OCI-LY3 (cell line): ENCODE results near the gene TYRO3.

Experiments used
- H2AFZ ChIP-seq: fragments of 200-600, 300-600 bp; shearing (Covaris generic); 2 replicates; pipeline ENCODE4 v1.6.0; 2014; ENCODE audit warnings: antibody characterized with exemption, low read depth, low read length
- H3K27ac ChIP-seq: fragments of 200-600, 300-600 bp; sonication (generic); 2 replicates; pipeline ENCODE4 v1.5.1; 2014; ENCODE audit warnings: mild to moderate bottlenecking, low read length, moderate library complexity, mixed read lengths
- H3K27me3 ChIP-seq: fragments of 200-600, 300-600 bp; sonication (generic); 2 replicates; pipeline ENCODE4 v1.6.1; 2014; ENCODE audit warnings: low read depth, low read length, mixed read lengths
- H3K36me3 ChIP-seq: fragments of 200-600, 300-600 bp; sonication (generic); replicated peaks from 2 replicates; pipeline ENCODE3; 2014; ENCODE audit warnings: low read depth, low read length, mixed read lengths
- H3K4me1 ChIP-seq: fragments of 300-600, 200-600 bp; sonication (generic); 2 replicates; pipeline ENCODE4 v1.6.1; 2014; ENCODE audit warnings: low read length, mixed read lengths
- H3K4me2 ChIP-seq: fragments of 200-600, 300-600 bp; sonication (generic); 2 replicates; pipeline ENCODE4 v1.6.1; 2014; ENCODE audit warnings: low read length, mixed read lengths
- H3K4me3 ChIP-seq: fragments of 300-600, 200-600 bp; sonication (generic); 2 replicates; pipeline ENCODE4 v1.5.1; 2014; ENCODE audit warnings: antibody characterized with exemption, mild to moderate bottlenecking, low read length, moderate library complexity
- H3K79me2 ChIP-seq: fragments of 300-600, 200-600 bp; shearing (Covaris generic); 2 replicates; pipeline ENCODE4 v1.6.1; 2014; ENCODE audit warnings: mild to moderate bottlenecking, low read length, mixed read lengths
- H3K9ac ChIP-seq: fragments of 300-600, 200-600 bp; shearing (Covaris generic); 2 replicates; pipeline ENCODE4 v1.6.0; 2014; ENCODE audit warnings: mild to moderate bottlenecking, low read length, moderate library complexity
- H3K9me3 ChIP-seq: fragments of 200-600, 300-600 bp; shearing (Covaris generic); 2 replicates; pipeline ENCODE4 v1.6.1; 2014; ENCODE audit warnings: low read length, mixed read lengths; ENCODE audit not compliant: insufficient read depth
- H4K20me1 ChIP-seq: fragments of 200-600, 300-600 bp; sonication (generic); 2 replicates; pipeline ENCODE4 v1.6.1; 2016; ENCODE audit warnings: low read length, mixed read lengths; ENCODE audit not compliant: insufficient read depth
- CTCF ChIP-seq: fragments of 200-600, 300-600 bp; sonication (generic); IDR thresholded peaks from 2 replicates; pipeline ENCODE4 v1.5.1; 2014; ENCODE audit warnings: antibody characterized with exemption, low read length, low read depth
- EZH2phosphoT487 ChIP-seq: fragments of 200-600 bp; shearing (Covaris generic); IDR thresholded peaks from 2 replicates; pipeline ENCODE4 v1.6.1; 2018; ENCODE audit warnings: antibody characterized with exemption, mixed run types, low read depth

Gene TYRO3

GRCh38 chr15:41562244-41562643, 3.2 kb downstream of the TYRO3 start:
- Histone ChIP-seq H3K4me1 (peaks cover 11% of the 10 kb centered on the region), H3K9ac (no peak overlapping the region), H3K4me3 (no peak overlapping the region), H3K79me2 (no peaks in the 10 kb centered on the region), H3K9me3 (no peaks in the 10 kb centered on the region), H3K27ac (no peak overlapping the region), H3K27me3 (peaks cover 17% of the 10 kb centered on the region), H3K4me2 (no peak overlapping the region), H2AFZ (no peak overlapping the region), H4K20me1 (no peaks in the 10 kb centered on the region), H3K36me3 (no peaks in the 10 kb centered on the region)
- TF ChIP-seq EZH2phosphoT487 (no peak), CTCF (no peak)

GRCh38 chr15:41562784-41563198, 3.8 kb downstream of the TYRO3 start:
- H3K36me3 ChIP-seq = no peaks in the 10 kb centered on the region
- H3K4me2 ChIP-seq = no peak overlapping the region
- H3K27ac ChIP-seq = no peak overlapping the region
- H3K4me3 ChIP-seq = no peak overlapping the region
- no peak for TF ChIP-seq CTCF
- no peak for TF ChIP-seq EZH2phosphoT487
- no peak overlapping the region for H2AFZ ChIP-seq
- H3K79me2 ChIP-seq = no peaks in the 10 kb centered on the region
- no peak overlapping the region for H3K9ac ChIP-seq
- H3K9me3 ChIP-seq = no peaks in the 10 kb centered on the region
- no peaks in the 10 kb centered on the region for H4K20me1 ChIP-seq
- H3K27me3 ChIP-seq = peaks cover 17% of the 10 kb centered on the region
- peaks cover 6% of the 10 kb centered on the region for H3K4me1 ChIP-seq

- H4K20me1 ChIP-seq = no peaks in the 10 kb centered on the region
- H3K27ac ChIP-seq = no peak overlapping the region
Observed at GRCh38 chr15:41564286-41564959, 5.4 kb downstream of the TYRO3 start.

More at GRCh38 chr15:41564286-41564959, 5.4 kb downstream of the TYRO3 start:
- H3K4me3 ChIP-seq = no peak overlapping the region
- no peaks in the 10 kb centered on the region for H3K9me3 ChIP-seq
- TF ChIP-seq EZH2phosphoT487 = no peak
- TF ChIP-seq CTCF = no peak
- peaks cover 15% of the 10 kb centered on the region for H3K27me3 ChIP-seq
- no peak overlapping the region for H2AFZ ChIP-seq
- H3K9ac ChIP-seq = no peak overlapping the region
- no peaks in the 10 kb centered on the region for H3K79me2 ChIP-seq
- H3K4me2 ChIP-seq = no peak overlapping the region
- H3K4me1 ChIP-seq = no peaks in the 10 kb centered on the region
- no peaks in the 10 kb centered on the region for H3K36me3 ChIP-seq
